Ovary (tissue), 3 donors: ENCODE data around the gene ZNF587.

Source experiments
- EP300 ChIP-seq: sonication (generic); formaldehyde crosslinking; IDR thresholded peaks from one replicate; pipeline ENCODE4 v1.6.1; 2017; ENCODE audit warnings: antibody characterized with exemption
- POLR2A ChIP-seq: fragments of 450-650 bp; IDR thresholded peaks from one replicate; pipeline ENCODE4 v1.6.1; 2017; ENCODE audit warnings: antibody characterized with exemption, mild to moderate bottlenecking, moderate library complexity
- TF ChIP-seq, protein P1 (sequence below), 3 donors: fragments of 450-650 bp in 2 of 3; fragments of 200-600 bp in 1 of 3; IDR thresholded peaks; one replicate each; pipeline versions ENCODE4 v1.5.1 to v1.8.0; 2016 to 2022; ENCODE audit warnings: antibody characterized with exemption in 3 of 3, mild to moderate bottlenecking in 1 of 3
- donor health status: DM: no; HTN: no; CAD: no.

DNA sequence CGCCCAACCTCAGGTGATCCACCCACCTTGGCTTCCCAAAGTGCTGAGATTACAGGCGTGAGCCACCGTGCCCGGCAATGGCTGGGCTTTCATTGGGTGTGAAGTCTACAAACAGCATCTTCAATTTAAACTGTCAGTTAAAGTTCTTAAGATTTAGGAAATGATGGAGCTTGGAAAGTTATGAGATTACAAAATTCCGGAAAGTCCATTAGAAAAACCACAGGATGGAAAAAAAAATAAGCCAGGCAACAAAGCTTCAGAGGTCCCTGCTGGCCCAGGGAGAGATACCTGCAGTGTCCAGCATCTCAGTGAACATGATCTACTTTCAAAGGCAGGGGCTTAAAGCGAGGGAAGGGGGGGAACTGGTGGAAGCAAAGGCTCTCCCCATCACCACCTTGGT, 24.1 kb upstream of the ZNF587 start:
- TF ChIP-seq, protein P1, sequence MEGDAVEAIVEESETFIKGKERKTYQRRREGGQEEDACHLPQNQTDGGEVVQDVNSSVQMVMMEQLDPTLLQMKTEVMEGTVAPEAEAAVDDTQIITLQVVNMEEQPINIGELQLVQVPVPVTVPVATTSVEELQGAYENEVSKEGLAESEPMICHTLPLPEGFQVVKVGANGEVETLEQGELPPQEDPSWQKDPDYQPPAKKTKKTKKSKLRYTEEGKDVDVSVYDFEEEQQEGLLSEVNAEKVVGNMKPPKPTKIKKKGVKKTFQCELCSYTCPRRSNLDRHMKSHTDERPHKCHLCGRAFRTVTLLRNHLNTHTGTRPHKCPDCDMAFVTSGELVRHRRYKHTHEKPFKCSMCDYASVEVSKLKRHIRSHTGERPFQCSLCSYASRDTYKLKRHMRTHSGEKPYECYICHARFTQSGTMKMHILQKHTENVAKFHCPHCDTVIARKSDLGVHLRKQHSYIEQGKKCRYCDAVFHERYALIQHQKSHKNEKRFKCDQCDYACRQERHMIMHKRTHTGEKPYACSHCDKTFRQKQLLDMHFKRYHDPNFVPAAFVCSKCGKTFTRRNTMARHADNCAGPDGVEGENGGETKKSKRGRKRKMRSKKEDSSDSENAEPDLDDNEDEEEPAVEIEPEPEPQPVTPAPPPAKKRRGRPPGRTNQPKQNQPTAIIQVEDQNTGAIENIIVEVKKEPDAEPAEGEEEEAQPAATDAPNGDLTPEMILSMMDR (IDR thresholded peaks at IDR 0.05) = no peak
- TF ChIP-seq POLR2A (no peak), EP300 (no peak)
